Motor neuron (in vitro differentiated cells): Measurements from ENCODE around the gene SLITRK1. TPM values are rescaled to one million over a fixed set of nuclear protein-coding genes. Genes with fewer than 3 reads are reported as not detected.

Experiments
- ATAC-seq, 8 experiments: fragments of 200-7000 bp; cut with Tn5 transposase; replicated peaks in 6 of 8; 2 replicates each; pipeline ENCODE4 v1.8.0; 2021; ENCODE audit warnings: mild to moderate bottlenecking in 8 of 8, moderate library complexity in 8 of 8
- H3K27ac ChIP-seq, 2 donors: fragments of 250-450 bp; sonication (Bioruptor Pico); 2 replicates each; pipeline ENCODE4 v1.9.0; 2021; ENCODE audit warnings: antibody characterized with exemption in 2 of 2, mild to moderate bottlenecking in 2 of 2, moderate library complexity in 1 of 2
- H3K4me1 ChIP-seq, 2 donors: fragments of 250-450 bp; sonication (Bioruptor Pico); replicated peaks in 1 of 2; 2 replicates each; pipeline ENCODE4 v1.6.1; 2021; ENCODE audit warnings: antibody characterized with exemption in 2 of 2, mild to moderate bottlenecking in 2 of 2, moderate library complexity in 1 of 2
- H3K4me3 ChIP-seq, 5 donors: fragments of 250-450 bp; sonication (Bioruptor Pico); 2 replicates each; pipeline ENCODE4 v1.9.0; 2021; ENCODE audit warnings: antibody characterized with exemption in 5 of 5, mild to moderate bottlenecking in 5 of 5, moderate library complexity in 4 of 5
- WGBS, 10 experiments: fragments of 450-650 bp; shearing (Covaris generic); methylation state at CpG; one replicate each; pipeline ENCODE4 v1.0.0; 2022; 5-methylcytosine and 5-hydroxymethylcytosine counted together
- in situ Hi-C, 9 experiments: fragments of 400-800 bp; cut with MboI; loops; one replicate each; pipeline ENCODE4 v1.15.0; 2021; ENCODE audit warnings: low sequenced_read_pairs in 9 of 9, low pct_unique_long_range_greater_than_20kb in 2 of 9; ENCODE audit not compliant: unreplicated experiment in 9 of 9
- total RNA-seq, 8 experiments: library from RNA; unstranded; fragments of 300-600 nt; gene quantifications; 2 replicates each; pipeline versions ENCODE4 v1.2.3 to v1.2.4, GENCODE V29; 2022

SLITRK1 gene
- total RNA-seq, 8 experiments from 2014 or later, result 0.07 to 32.1 (median 11.7) TPM; not detected in 1

DNA sequence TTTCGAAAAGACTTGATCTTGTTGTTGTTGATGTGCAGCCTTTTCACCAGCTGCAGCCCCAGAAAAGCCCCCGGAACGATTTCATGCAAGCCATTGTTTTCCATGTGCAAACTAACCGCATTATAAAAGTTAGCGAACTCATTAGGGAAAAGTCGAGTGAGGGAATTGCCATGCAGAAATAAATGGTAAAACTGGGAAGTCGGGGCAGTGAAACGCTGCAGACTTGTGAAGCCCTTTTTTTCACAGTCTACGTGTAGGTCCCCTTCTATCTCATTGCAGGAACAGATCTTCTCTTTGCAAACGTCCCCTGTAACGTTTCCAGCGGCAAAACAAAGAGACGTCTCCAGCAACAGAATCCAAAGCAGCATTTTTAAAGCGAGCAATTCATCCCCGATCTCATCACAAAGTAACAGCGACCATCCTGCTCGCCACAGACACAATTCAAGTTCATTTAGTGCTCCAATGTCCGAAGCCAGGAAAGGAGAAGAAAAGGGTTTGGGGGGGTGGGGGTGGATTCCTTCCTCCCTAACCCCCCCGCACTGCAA, 1.1 kb downstream of the SLITRK1 start:
- WGBS, 10 experiments, result 0 to 13% (median 0%) methylated on average over 4 to 15 of the region's 19 CpGs
- Histone ChIP-seq H3K4me3 (peak overlapping the region; percentile 59 to 93 (median 65)), H3K4me1 (no peaks in the 10 kb centered on the region), H3K27ac (peak overlapping the region in 1 of 2 donors; percentile 85)
- no peak for ATAC-seq
- in situ Hi-C loops, result no loop called here

DNA sequence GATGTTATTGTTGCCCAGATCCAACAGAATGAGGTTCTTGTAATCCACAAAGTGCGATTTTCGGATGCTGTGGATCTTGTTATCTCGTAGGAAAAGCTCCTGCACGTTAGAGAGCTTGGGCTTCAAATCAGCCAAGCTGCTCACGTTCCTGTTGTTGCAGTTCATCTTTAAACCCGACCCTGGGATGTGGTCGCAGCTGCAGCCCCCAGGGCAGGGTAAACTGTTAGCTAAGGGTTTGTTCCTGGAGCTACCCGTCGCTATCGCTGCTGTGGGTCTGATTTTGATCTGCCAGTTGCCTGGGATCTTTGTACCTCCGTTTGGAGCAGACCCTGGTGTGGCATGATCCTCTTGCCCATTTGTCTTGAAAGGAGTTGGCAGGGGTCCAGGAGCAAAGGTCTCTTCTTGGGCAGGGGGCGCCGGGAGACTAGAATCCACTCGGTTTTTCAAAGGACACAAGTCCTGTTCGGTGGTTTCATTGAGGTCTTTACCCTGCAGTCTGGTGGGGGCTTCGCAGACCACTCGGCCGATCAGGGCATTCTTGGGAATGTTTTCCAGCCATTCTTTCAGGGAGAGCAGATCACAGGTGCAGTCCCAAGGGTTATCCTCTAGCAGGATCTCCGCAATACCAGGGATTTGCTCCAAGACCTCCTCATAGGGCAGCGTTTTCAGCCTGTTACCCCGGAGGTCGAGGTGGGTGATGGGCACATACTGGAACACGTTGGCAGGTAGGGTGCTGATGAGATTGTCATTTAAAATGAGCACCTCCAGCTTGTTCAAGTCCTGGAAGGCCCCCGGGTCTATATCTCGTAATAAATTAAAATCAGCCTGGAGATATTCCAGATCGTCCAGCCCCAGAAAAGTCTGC, 1.8 kb downstream of the SLITRK1 start:
- no peaks in the 10 kb centered on the region for H3K4me1 ChIP-seq
- WGBS, 10 experiments, result 0 to 35% (median 8%) methylated on average over 1 to 19 of the region's 26 CpGs; no CpG with 5 or more reads in 1 of the 10 experiments
- H3K4me3 ChIP-seq, result peak overlapping the region; percentile 59 to 93 (median 65)
- H3K27ac ChIP-seq, result peak overlapping the region in 1 of 2 donors; percentile 85
- ATAC-seq, result peak in 1 of 8 experiments; percentile 2
- in situ Hi-C loops, result no loop called here

DNA sequence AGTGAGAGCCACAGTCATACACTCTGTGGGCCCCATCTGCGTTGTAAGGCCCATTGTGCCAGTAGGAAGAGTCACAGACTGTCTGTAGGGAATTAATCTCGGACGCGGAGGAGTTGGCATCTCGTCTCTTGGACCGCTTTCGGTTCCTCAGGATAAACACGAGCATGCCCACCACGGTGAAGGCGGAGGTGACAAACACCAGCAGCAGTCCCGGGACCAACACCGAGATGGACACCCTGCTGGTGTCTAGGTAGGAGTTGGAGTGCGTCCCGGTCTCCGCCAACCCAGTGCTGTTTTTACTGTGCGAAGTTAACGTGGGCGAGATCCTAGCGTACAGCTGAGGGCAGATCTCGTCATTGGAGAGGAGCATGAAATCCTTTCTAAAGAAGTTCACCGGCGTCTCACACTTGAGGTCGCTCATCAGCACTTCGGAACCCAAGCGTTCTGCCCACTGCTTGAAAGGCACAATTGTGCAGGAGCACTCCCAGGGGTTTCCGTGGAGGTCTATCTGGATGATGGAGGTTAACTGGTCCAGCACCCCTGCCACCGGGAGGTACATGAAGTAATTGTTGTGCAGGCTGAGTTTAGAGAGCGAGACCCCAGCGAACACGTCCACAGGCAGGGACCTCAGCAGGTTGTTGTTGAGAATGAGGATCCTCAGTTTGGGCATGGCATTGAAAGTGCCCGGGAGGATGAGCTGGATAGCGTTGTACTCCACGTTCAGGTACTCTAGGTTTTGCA, 2.7 kb downstream of the SLITRK1 start:
- H3K27ac ChIP-seq, result peak overlapping the region in 1 of 2 donors; percentile 85
- no peaks in the 10 kb centered on the region for H3K4me1 ChIP-seq
- in situ Hi-C loops, result no loop called here
- 4 to 27% (median 23%) methylated on average over 3 to 11 of the region's 33 CpGs; no CpG with 5 or more reads in 2 of the 10 experiments for WGBS, 10 experiments
- peak overlapping the region; percentile 59 to 93 (median 65) for H3K4me3 ChIP-seq
- peak in 6 of 8 experiments; percentile 6 to 60 (median 19) for ATAC-seq

DNA sequence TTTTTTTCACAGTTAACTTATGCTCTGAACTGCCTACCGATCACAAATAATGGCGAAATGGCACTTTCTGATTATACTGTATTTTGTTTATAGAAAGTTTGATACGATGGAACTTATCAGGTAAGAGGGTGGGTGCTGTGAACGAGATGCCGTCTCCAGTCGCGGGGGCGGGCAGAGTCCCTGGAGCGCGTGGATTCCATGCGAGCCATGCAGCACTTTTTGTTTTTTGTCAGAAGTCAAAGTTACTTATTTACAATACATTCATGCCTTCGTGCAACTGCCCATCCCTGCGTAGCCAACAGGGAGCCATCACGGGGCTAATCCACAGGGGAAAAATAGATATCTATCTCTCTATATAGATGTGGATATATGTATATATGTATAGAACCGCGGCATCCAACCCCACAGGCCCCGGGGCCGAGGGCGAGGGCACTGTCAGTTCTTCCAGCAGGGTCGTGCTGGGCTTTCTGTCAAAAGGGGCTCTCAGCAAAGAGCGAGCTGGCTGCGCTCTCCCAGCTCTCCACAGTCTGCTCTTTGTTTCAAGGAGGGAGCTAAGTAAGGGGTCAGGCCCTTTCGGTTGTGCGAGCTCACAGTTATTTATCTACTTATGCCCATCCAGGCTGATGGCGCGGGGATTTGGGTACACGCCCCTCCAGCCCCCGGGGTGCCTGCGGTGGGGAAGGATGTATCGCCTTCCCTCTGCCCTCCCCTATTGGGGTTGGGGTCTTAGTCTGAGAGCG, 3.4 kb downstream of the SLITRK1 start:
- peaks cover 0 to 6% of the 10 kb centered on the region in 2 donors for H3K4me1 ChIP-seq
- 0 to 49% (median 26%) methylated on average over 3 to 10 of the region's 31 CpGs for WGBS, 10 experiments
- peak overlapping the region; percentile 0 to 85 for H3K27ac ChIP-seq
- H3K4me3 ChIP-seq, result peak overlapping the region; percentile 59 to 93 (median 65)
- in situ Hi-C loops, result no loop called here
- ATAC-seq, result peak in 6 of 8 experiments; percentile 5 to 27 (median 20)

DNA sequence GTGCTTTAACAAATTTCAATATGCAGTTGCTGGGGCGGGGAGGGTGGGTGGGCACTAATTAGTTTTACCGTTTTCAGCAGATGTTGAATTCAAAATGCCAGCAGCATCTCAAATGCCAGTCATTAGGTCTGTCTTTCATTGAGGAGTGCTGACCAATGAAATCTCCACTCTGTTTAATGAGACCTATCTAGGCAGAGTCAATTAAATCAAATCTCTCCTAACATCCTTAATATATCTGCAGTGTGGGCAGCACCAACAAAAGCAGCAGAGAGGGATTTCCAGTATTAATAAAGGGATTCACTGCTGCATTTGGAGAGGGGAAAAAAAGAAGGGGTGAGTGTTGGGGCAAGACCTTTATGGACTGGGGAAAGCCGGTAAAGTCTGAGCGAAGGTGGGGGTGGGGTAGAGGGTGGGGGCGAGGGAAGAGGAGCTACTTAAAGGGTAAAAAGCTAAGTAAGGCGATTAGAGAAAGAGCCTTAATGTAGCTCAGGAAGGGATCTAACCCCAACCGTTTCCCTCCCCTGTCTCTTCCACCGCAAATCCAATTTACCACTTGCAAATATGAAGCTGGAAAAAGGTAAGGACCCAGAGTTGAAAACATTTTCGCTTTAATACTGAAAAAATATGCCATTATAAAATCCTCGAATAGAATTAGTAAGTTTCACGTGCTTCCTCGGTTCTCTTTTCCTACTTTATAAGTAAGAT, 4.5 kb downstream of the SLITRK1 start:
- ATAC-seq, result peak in 2 of 8 experiments; percentile 12 to 15
- in situ Hi-C loops, result no loop called here
- Histone ChIP-seq H3K27ac (no peak overlapping the region), H3K4me1 (peaks cover 0 to 12% of the 10 kb centered on the region in 2 donors), H3K4me3 (peak overlapping the region; percentile 59 to 93 (median 65))
- WGBS, 10 experiments, result 0 to 62% (median 29%) methylated on average over 2 to 8 of the region's 12 CpGs

DNA sequence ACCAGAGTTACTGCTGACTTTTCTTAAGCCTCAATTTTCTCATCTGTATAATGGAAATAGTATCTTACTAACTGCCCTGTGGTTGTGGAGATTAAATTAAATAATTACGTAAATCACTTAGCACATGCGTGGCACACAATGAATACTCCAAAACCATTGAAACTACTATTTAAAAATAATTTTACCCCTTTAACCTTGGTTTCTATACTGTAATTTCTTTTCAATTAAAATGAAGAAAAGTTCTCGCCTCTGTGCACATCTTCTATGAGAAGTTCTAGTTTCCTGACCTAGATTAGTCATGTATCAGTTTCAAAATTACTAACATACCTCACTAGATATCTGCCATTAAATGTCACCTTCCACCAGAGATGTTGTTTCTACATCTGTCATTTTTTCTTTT, 5.7 kb downstream of the SLITRK1 start:
- peak overlapping the region; percentile 59 to 93 (median 65) for H3K4me3 ChIP-seq
- in situ Hi-C loops, result no loop called here
- WGBS, 10 experiments, result 7 to 100% (median 90%) methylated on average over 2 to 3 of the region's 3 CpGs; no CpG with 5 or more reads in 3 of the 10 experiments
- H3K4me1 ChIP-seq, result peaks cover 0 to 12% of the 10 kb centered on the region in 2 donors
- ATAC-seq, result no peak
- H3K27ac ChIP-seq, result no peak overlapping the region

DNA sequence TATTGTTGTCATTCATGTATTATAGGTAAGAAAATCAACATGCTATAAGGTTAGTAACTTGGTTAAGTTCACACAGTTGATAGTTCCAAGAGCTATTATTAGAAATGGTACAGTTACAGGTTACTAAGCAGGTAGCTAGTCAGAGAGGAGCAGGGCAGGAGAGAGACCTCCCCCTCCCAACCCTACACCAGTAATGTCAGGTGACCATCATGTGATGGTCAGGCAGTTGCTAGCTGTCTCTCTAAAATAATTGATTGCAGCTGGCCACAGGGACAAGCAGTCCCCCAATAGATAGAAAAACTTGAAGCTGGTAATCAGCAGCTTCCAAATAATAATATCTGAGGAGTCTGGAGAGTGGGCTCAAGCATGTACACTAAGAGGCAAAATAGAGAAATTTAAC, 14.6 kb downstream of the SLITRK1 start:
- in situ Hi-C loops, result no loop called here
- Histone ChIP-seq H3K4me1 (peaks cover 0 to 2% of the 10 kb centered on the region in 2 donors), H3K27ac (no peak overlapping the region), H3K4me3 (no peak overlapping the region)
- ATAC-seq, result no peak

DNA sequence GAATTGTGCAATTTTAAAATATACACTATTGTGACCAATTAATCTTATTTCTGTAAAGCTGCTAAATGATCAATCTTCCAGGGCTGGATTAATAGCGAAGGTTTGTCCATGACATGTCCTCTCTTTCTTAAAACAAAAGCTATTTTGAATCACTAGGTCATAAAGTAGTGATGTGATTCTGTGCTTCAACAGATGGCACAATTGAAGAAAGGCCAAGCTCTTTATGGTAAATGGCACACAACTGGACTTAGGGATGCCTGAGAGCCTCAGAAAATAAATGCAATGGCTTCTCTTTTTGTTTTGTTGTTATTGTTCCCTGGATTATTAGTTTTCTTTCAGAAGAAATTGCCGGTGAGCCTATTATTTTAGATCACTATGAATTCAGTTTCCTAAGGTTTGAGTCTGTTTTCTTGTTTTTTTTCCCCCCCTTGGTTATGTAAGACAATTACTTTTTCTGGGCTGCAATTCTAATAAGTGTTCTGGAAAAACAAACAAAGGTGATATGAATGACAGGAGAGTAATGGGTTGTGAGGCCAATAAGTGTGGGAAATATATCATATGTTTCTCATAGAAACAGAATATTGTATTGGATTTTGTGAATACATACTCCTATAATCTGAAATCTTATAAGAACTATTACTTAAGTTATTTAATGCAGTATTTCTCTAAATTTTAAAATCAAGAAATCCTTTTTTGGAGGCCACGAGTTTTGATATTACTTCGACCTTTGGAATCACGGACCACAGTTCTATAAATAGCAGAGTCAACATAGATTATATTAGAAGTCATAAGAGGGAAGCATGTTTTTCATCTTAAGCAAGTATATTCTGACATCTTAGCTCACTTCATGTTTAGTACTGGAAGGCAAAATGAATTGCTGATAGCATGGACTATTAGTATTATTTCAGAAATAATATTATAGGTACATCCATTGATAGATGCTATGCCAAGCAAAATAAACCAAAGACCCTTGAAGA, 16.8 kb downstream of the SLITRK1 start:
- no peak for ATAC-seq
- Histone ChIP-seq H3K4me1 (peaks cover 0 to 2% of the 10 kb centered on the region in 2 donors), H3K27ac (no peak overlapping the region), H3K4me3 (no peak overlapping the region)
- in situ Hi-C loops, result no loop called here
- 0 to 100% (median 74%) methylated on average over 2 to 5 of the region's 5 CpGs for WGBS, 10 experiments

DNA sequence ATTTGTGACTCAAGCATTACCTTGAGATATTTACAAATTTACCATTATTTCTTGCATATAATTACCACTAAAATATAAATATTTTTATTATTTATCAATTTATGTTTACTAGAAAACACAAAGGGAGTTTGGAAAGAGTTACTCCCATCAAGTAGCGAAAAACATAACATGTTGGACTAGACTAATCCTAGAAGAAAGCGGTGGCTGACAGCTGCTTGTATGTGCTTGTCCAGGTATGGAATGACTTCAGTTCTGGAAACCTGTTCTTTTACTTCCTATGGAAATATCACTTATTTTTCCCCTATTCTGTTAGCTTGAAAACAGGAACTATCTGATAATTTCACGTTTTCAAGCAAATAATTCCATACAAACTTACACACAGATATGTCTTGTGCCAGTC, 28.5 kb downstream of the SLITRK1 start:
- ATAC-seq, result no peak
- H3K4me1 ChIP-seq, result no peaks in the 10 kb centered on the region
- H3K27ac ChIP-seq, result no peak overlapping the region
- no peak overlapping the region for H3K4me3 ChIP-seq
- in situ Hi-C loops, result no loop called here
- 0 to 100% (median 81%) methylated on average over 1 to 3 of the region's 3 CpGs; no CpG with 5 or more reads in 1 of the 10 experiments for WGBS, 10 experiments

DNA sequence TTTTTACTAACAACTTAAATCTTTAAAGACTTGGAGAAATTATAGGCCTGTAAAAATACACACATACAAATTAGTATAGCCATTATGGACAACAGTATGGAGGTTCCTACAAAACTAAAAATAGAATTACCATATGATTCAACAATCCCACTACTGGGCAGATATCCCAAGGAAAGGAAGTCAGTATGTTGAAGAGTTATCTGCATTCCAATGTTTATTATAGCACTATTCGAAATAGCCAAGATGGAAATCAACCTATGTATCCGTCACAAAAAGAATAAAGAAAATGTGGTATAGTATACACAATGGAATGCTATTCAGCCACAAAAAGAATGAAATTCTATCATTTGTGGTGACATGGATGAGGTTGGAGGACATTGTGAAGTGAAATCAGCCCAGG, 37.2 kb downstream of the SLITRK1 start:
- no peak for ATAC-seq
- no peak overlapping the region for H3K27ac ChIP-seq
- in situ Hi-C loops, result no loop called here
- 6 to 100% (median 86%) methylated on average over 1 to 2 of the region's 2 CpGs; no CpG with 5 or more reads in 1 of the 10 experiments for WGBS, 10 experiments
- H3K4me3 ChIP-seq, result no peak overlapping the region
- H3K4me1 ChIP-seq, result no peaks in the 10 kb centered on the region

DNA sequence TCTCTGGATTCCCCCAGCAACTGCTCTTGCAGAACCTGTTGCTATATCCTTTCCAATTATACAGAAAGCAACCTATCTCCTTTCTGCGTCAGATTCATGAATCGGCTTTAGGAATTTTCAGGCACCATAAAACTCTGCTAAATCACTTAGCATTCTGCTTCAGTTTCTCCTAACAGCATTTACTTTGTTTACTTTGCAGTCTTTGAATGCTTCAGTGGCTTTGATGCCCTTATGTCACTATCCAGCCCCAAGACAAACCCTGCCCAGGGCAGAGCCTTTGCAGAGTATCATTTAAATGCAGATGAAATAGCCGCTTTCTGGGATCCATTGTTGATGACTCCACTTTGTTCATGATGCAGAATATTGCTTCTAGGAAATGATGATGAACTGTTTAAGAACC, 43.1 kb downstream of the SLITRK1 start:
- 0 to 57% (median 13%) methylated on average over 1 to 3 of the region's 3 CpGs; no CpG with 5 or more reads in 1 of the 10 experiments for WGBS, 10 experiments
- ATAC-seq, result peak in 7 of 8 experiments; percentile 69 to 92 (median 82)
- in situ Hi-C loops, result no loop called here
- H3K27ac ChIP-seq, result no peak overlapping the region
- H3K4me3 ChIP-seq, result no peak overlapping the region
- peaks cover 6 to 7% of the 10 kb centered on the region in 2 donors for H3K4me1 ChIP-seq
